Neuron (in vitro differentiated cells): ENCODE measurements around the gene SPATA31C2.
"Not testable (repeated sequence)": the region's sequence is repeated elsewhere in the genome, so short reads cannot be mapped to it uniquely, and the experiment has no call there.

Experiments used
- H2AFZ ChIP-seq: one replicate; pipeline ENCODE4 v1.6.1; 2013; ENCODE audit warnings: low read depth, mild to moderate bottlenecking, inconsistent platforms, low read length, moderate library complexity
- H3K27me3 ChIP-seq: one replicate; pipeline ENCODE4 v1.6.1; 2013; ENCODE audit warnings: low read length; ENCODE audit not compliant: insufficient read depth
- H3K36me3 ChIP-seq: one replicate; pipeline ENCODE4 v1.6.1; 2013; ENCODE audit warnings: low read length; ENCODE audit not compliant: insufficient read depth
- H3K4me1 ChIP-seq: one replicate; pipeline ENCODE4 v1.6.1; 2013; ENCODE audit warnings: low read length; ENCODE audit not compliant: insufficient read depth
- H3K4me3 ChIP-seq: 2 replicates; pipeline ENCODE4 v1.5.1; 2013; ENCODE audit warnings: mild to moderate bottlenecking, low read length, moderate library complexity
- H3K9me3 ChIP-seq: one replicate; pipeline ENCODE4 v1.6.1; 2013; ENCODE audit warnings: low read length

SPATA31C2 gene

GRCh38 chr9:88138375-88138774 lies at the start of gene SPATA31C2:
TSS of gene SPATA31C2 (minus strand) at chr9:88138475. CDS start at chr9:88138446, 29 bp downstream.
- not testable (repeated sequence) for H3K27me3 ChIP-seq, H3K4me1 ChIP-seq, H3K4me3 ChIP-seq, H2AFZ ChIP-seq, H3K36me3 ChIP-seq, H3K9me3 ChIP-seq

- H3K4me1 ChIP-seq, result no peaks in the 10 kb centered on the region
- no peaks in the 10 kb centered on the region for H3K9me3 ChIP-seq
- no peaks in the 10 kb centered on the region for H3K27me3 ChIP-seq
- H3K4me3 ChIP-seq, result no peak overlapping the region
- H3K36me3 ChIP-seq, result no peaks in the 10 kb centered on the region
- no peak overlapping the region for H2AFZ ChIP-seq
Measured at GRCh38 chr9:88187631-88188030, 49.4 kb upstream of the SPATA31C2 start.

GRCh38 chr9:88186495-88187110 lies 48.3 kb upstream of the SPATA31C2 start:
- Histone ChIP-seq H3K36me3 (no peaks in the 10 kb centered on the region), H3K4me3 (no peak overlapping the region), H2AFZ (no peak overlapping the region), H3K9me3 (no peaks in the 10 kb centered on the region), H3K27me3 (no peaks in the 10 kb centered on the region), H3K4me1 (no peaks in the 10 kb centered on the region)

- Histone ChIP-seq H3K36me3 (no peaks in the 10 kb centered on the region), H3K9me3 (no peaks in the 10 kb centered on the region), H2AFZ (no peak overlapping the region), H3K4me1 (no peaks in the 10 kb centered on the region), H3K4me3 (no peak overlapping the region), H3K27me3 (no peaks in the 10 kb centered on the region)
Measured at GRCh38 chr9:88184976-88185375, 46.7 kb upstream of the SPATA31C2 start.

GRCh38 chr9:88183798-88184495 lies 45.7 kb upstream of the SPATA31C2 start:
- no peaks in the 10 kb centered on the region for H3K27me3 ChIP-seq
- no peaks in the 10 kb centered on the region for H3K36me3 ChIP-seq
- no peaks in the 10 kb centered on the region for H3K9me3 ChIP-seq
- no peak overlapping the region for H2AFZ ChIP-seq
- H3K4me3 ChIP-seq, result no peak overlapping the region
- H3K4me1 ChIP-seq, result no peaks in the 10 kb centered on the region

- no peaks in the 10 kb centered on the region for H3K4me1 ChIP-seq
Measured at GRCh38 chr9:88182501-88182900, 44.2 kb upstream of the SPATA31C2 start.

GRCh38 chr9:88180081-88180765 lies 41.9 kb upstream of the SPATA31C2 start:
- H3K9me3 ChIP-seq, result no peaks in the 10 kb centered on the region
- no peaks in the 10 kb centered on the region for H3K4me1 ChIP-seq
- H2AFZ ChIP-seq, result no peak overlapping the region

More at GRCh38 chr9:88182501-88182900, 44.2 kb upstream of the SPATA31C2 start:
- no peaks in the 10 kb centered on the region for H3K36me3 ChIP-seq
- H3K27me3 ChIP-seq, result no peaks in the 10 kb centered on the region
- no peak overlapping the region for H3K4me3 ChIP-seq
- no peaks in the 10 kb centered on the region for H3K9me3 ChIP-seq
- no peak overlapping the region for H2AFZ ChIP-seq

GRCh38 chr9:88179062-88179521 lies 40.8 kb upstream of the SPATA31C2 start:
- H2AFZ ChIP-seq, result no peak overlapping the region
- no peaks in the 10 kb centered on the region for H3K4me1 ChIP-seq
- H3K36me3 ChIP-seq, result no peaks in the 10 kb centered on the region
- H3K27me3 ChIP-seq, result no peaks in the 10 kb centered on the region
- H3K4me3 ChIP-seq, result no peak overlapping the region
- no peaks in the 10 kb centered on the region for H3K9me3 ChIP-seq

More at GRCh38 chr9:88180081-88180765, 41.9 kb upstream of the SPATA31C2 start:
- Histone ChIP-seq H3K4me3 (no peak overlapping the region), H3K27me3 (no peaks in the 10 kb centered on the region), H3K36me3 (no peaks in the 10 kb centered on the region)

- Histone ChIP-seq H3K4me3 (no peak overlapping the region), H2AFZ (no peak overlapping the region), H3K36me3 (no peaks in the 10 kb centered on the region), H3K27me3 (no peaks in the 10 kb centered on the region), H3K9me3 (no peaks in the 10 kb centered on the region), H3K4me1 (no peaks in the 10 kb centered on the region)
Measured at GRCh38 chr9:88178641-88179040, 40.4 kb upstream of the SPATA31C2 start.

- Histone ChIP-seq H3K4me3 (no peak overlapping the region), H3K9me3 (no peaks in the 10 kb centered on the region), H3K4me1 (no peaks in the 10 kb centered on the region), H3K27me3 (no peaks in the 10 kb centered on the region), H3K36me3 (no peaks in the 10 kb centered on the region), H2AFZ (no peak overlapping the region)
Measured at GRCh38 chr9:88177371-88177770, 39.1 kb upstream of the SPATA31C2 start.

- Histone ChIP-seq H3K9me3 (no peaks in the 10 kb centered on the region), H2AFZ (no peak overlapping the region), H3K4me1 (no peaks in the 10 kb centered on the region), H3K36me3 (no peaks in the 10 kb centered on the region), H3K27me3 (no peaks in the 10 kb centered on the region), H3K4me3 (no peak overlapping the region)
Measured at GRCh38 chr9:88174324-88174723, 36.0 kb upstream of the SPATA31C2 start.

- Histone ChIP-seq H3K36me3 (no peaks in the 10 kb centered on the region), H2AFZ (no peak overlapping the region), H3K4me1 (no peaks in the 10 kb centered on the region), H3K4me3 (no peak overlapping the region), H3K27me3 (no peaks in the 10 kb centered on the region), H3K9me3 (no peaks in the 10 kb centered on the region)
Measured at GRCh38 chr9:88173378-88173999, 35.2 kb upstream of the SPATA31C2 start.

GRCh38 chr9:88169700-88170099 lies 31.4 kb upstream of the SPATA31C2 start:
- Histone ChIP-seq H3K4me1 (no peaks in the 10 kb centered on the region), H3K27me3 (no peaks in the 10 kb centered on the region), H2AFZ (no peak overlapping the region), H3K36me3 (no peaks in the 10 kb centered on the region), H3K4me3 (no peak overlapping the region), H3K9me3 (no peaks in the 10 kb centered on the region)
